ENCODE measurements around the gene STK38L.

DNA sequence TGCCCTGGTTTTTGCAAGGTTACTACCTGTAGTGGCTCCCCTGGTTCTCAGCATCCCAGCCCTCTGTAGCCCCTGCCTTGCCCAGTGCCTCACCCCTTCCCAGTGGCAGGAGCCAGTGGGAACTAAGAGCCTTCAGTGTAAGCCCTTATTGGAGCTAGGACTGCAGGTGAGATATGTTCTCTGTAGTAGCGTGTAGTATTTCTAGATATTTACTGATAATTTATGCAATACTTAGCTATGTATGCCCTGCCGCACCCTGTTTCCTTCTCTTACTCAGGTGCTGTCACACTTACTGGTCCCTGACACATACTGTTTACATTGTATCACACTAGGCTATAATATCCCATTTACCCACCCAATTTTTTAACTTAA lies 92.2 kb downstream of the STK38L start:
- TF ChIP-seq POLR2A (IDR thresholded peaks at IDR 0.05; ENCODE audit: low read depth, low read length) (no peak), RCOR1 (IDR thresholded peaks at IDR 0.05; ENCODE audit: insufficient replicate concordance, low read length) (no peak), FOS (IDR thresholded peaks at IDR 0.05; ENCODE audit: low read depth, low read length) (no peak), CEBPB (IDR thresholded peaks at IDR 0.05; ENCODE audit: low read depth, low read length) (no peak), BHLHE40 (IDR thresholded peaks at IDR 0.05; ENCODE audit: low read depth, low read length) (no peak), MAZ (IDR thresholded peaks at IDR 0.05; ENCODE audit: borderline replicate concordance, low read depth, low read length) (no peak), RFX5 (IDR thresholded peaks at IDR 0.05; ENCODE audit: low read depth, low read length) (no peak), NFE2L2 (IDR thresholded peaks at IDR 0.05; ENCODE audit: low read depth, low read length) (no peak), MXI1 (IDR thresholded peaks at IDR 0.05; ENCODE audit: borderline replicate concordance, low read depth, low read length) (no peak)
- TF ChIP-seq, protein P1, sequence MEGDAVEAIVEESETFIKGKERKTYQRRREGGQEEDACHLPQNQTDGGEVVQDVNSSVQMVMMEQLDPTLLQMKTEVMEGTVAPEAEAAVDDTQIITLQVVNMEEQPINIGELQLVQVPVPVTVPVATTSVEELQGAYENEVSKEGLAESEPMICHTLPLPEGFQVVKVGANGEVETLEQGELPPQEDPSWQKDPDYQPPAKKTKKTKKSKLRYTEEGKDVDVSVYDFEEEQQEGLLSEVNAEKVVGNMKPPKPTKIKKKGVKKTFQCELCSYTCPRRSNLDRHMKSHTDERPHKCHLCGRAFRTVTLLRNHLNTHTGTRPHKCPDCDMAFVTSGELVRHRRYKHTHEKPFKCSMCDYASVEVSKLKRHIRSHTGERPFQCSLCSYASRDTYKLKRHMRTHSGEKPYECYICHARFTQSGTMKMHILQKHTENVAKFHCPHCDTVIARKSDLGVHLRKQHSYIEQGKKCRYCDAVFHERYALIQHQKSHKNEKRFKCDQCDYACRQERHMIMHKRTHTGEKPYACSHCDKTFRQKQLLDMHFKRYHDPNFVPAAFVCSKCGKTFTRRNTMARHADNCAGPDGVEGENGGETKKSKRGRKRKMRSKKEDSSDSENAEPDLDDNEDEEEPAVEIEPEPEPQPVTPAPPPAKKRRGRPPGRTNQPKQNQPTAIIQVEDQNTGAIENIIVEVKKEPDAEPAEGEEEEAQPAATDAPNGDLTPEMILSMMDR (conservative IDR thresholded peaks at IDR 0.05; ENCODE audit: low read depth, low read length) = no peak
- TF ChIP-seq, protein P2, sequence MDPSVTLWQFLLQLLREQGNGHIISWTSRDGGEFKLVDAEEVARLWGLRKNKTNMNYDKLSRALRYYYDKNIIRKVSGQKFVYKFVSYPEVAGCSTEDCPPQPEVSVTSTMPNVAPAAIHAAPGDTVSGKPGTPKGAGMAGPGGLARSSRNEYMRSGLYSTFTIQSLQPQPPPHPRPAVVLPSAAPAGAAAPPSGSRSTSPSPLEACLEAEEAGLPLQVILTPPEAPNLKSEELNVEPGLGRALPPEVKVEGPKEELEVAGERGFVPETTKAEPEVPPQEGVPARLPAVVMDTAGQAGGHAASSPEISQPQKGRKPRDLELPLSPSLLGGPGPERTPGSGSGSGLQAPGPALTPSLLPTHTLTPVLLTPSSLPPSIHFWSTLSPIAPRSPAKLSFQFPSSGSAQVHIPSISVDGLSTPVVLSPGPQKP (IDR thresholded peaks at IDR 0.05; ENCODE audit: borderline replicate concordance, low read depth, low read length) = no peak

Measured in IMR-90 (cell line).